H1 (cell line): ENCODE results near the gene KCNJ18. TPM values are rescaled to one million over a fixed set of nuclear protein-coding genes. Genes with fewer than 3 reads are reported as not detected.
"Not testable (repeated sequence)": the region's sequence is repeated elsewhere in the genome, so short reads cannot be mapped to it uniquely, and the experiment has no call there.

Experiments
- CTCF ChIA-PET: fragments of 300-600 bp; sonication (Branson Sonifier 250); formaldehyde crosslinking; loops from one replicate; lab custom pipeline; 2021; ENCODE audit not compliant: partially characterized antibody; lab: Charles Lee
- POLR2A ChIA-PET: fragments of 300-600 bp; sonication (Branson Sonifier 250); formaldehyde crosslinking; loops from one replicate; lab custom pipeline; 2021; ENCODE audit warnings: inconsistent platforms; ENCODE audit not compliant: partially characterized antibody; lab: Charles Lee
- DNase-seq, 2 experiments: peaks; one replicate each; pipeline versions ENCODE4 v3.0.0 to v3.0.0-alpha.2; 2010 to 2022; ENCODE audit warnings: low spot score in 2 of 2, low read depth in 1 of 2, mixed read lengths in 1 of 2
- FAIRE-seq: peaks from 2 replicates; lab custom pipeline; 2011; peaks lifted over from hg19 to GRCh38; lab: Jason Lieb, UNC
- H2AFZ ChIP-seq: 2 replicates; pipeline ENCODE4 v1.8.1; 2012; ENCODE audit warnings: low read length, inconsistent platforms
- H2AK5ac ChIP-seq: 2 replicates; pipeline ENCODE4 v1.6.1; 2013; ENCODE audit warnings: low read depth, low read length
- H2BK120ac ChIP-seq: replicated peaks from 2 replicates; pipeline ENCODE3; 2013; ENCODE audit warnings: low read depth, low read length, inconsistent platforms
- H2BK12ac ChIP-seq: 2 replicates; pipeline ENCODE4 v1.6.1; 2013; ENCODE audit warnings: low read depth, low read length
- H2BK15ac ChIP-seq: 2 replicates; pipeline ENCODE4 v1.6.1; 2013; ENCODE audit warnings: low read length
- H2BK20ac ChIP-seq: 2 replicates; pipeline ENCODE4 v1.6.1; 2013; ENCODE audit warnings: low read length
- H2BK5ac ChIP-seq: 2 replicates; pipeline ENCODE4 v1.6.1; 2013; ENCODE audit warnings: low read depth, low read length
- H3K14ac ChIP-seq: 2 replicates; pipeline ENCODE4 v1.6.1; 2013; ENCODE audit warnings: inconsistent platforms; ENCODE audit not compliant: insufficient read length
- H3K18ac ChIP-seq: 2 replicates; pipeline ENCODE4 v1.6.1; 2013; ENCODE audit warnings: low read length; ENCODE audit errors: extremely low read depth
- H3K23ac ChIP-seq: 2 replicates; pipeline ENCODE4 v1.6.1; 2013; ENCODE audit warnings: inconsistent platforms; ENCODE audit not compliant: insufficient read length
- H3K23me2 ChIP-seq: 2 replicates; pipeline ENCODE4 v1.6.1; 2013; ENCODE audit warnings: low read depth, low read length
- H3K27ac ChIP-seq: 2 replicates; pipeline ENCODE4 v1.6.1; 2011; ENCODE audit warnings: low read depth, low read length, inconsistent platforms
- H3K27me3 ChIP-seq, 4 experiments: replicated peaks in 1 of 4; 1 replicate in 1 of 4; 2 replicates in 3 of 4; pipeline versions ENCODE4 v1.6.1 to v1.8.1; 2011 to 2013; ENCODE audit warnings: low read length in 3 of 4, mild to moderate bottlenecking in 3 of 4, inconsistent platforms in 2 of 4, mixed read lengths in 2 of 4, moderate library complexity in 1 of 4; ENCODE audit not compliant: control insufficient read depth in 3 of 4, insufficient read depth in 3 of 4; ENCODE audit errors: extremely low read depth in 1 of 4
- H3K36me3 ChIP-seq, 4 experiments: 2 replicates each; pipeline versions ENCODE4 v1.6.1 to v1.8.1; 2011 to 2013; ENCODE audit warnings: mild to moderate bottlenecking in 4 of 4, low read length in 3 of 4, moderate library complexity in 2 of 4, control low read depth in 1 of 4, inconsistent platforms in 1 of 4; ENCODE audit not compliant: insufficient read depth in 4 of 4, control insufficient read depth in 2 of 4
- H3K4ac ChIP-seq: replicated peaks from 2 replicates; pipeline ENCODE3; 2013; ENCODE audit warnings: low read length, low read depth, mixed read lengths, inconsistent platforms; ENCODE audit not compliant: insufficient read length
- H3K4me1 ChIP-seq, 4 experiments: replicated peaks in 1 of 4; 1 replicate in 1 of 4; 2 replicates in 3 of 4; pipeline versions ENCODE4 v1.6.1 to v1.8.1; 2011 to 2013; ENCODE audit warnings: low read length in 3 of 4, inconsistent platforms in 2 of 4, mixed read lengths in 1 of 4; ENCODE audit not compliant: insufficient read depth in 4 of 4, control insufficient read depth in 3 of 4
- H3K4me2 ChIP-seq, 2 experiments: 2 replicates each; pipeline versions ENCODE4 v1.6.1 to v1.8.1; 2011 to 2013; ENCODE audit warnings: low read depth in 2 of 2, low read length in 2 of 2, control low read depth in 1 of 2, inconsistent platforms in 1 of 2, mild to moderate bottlenecking in 1 of 2; ENCODE audit not compliant: insufficient read depth in 1 of 2
- H3K4me3 ChIP-seq, 4 experiments: fragments of 200-600, 300-600 bp in 1 of 4; sonication (generic), shearing (Covaris generic), sonication (Bioruptor Twin) in 1 of 4; 2 replicates each; pipeline versions ENCODE4 v1.5.1 to v1.8.1; 2011 to 2016; ENCODE audit warnings: low read length in 4 of 4, low read depth in 3 of 4, control low read depth in 2 of 4, inconsistent platforms in 2 of 4, mild to moderate bottlenecking in 2 of 4, mixed read lengths in 1 of 4, moderate library complexity in 1 of 4; ENCODE audit not compliant: insufficient read depth in 2 of 4; ENCODE audit errors: extremely low read depth in 1 of 4
- H3K56ac ChIP-seq: replicated peaks from 2 replicates; pipeline ENCODE3; 2013; ENCODE audit warnings: low read depth, mild to moderate bottlenecking, mixed read lengths, low read length, inconsistent platforms; ENCODE audit not compliant: insufficient read length
- H3K79me1 ChIP-seq: 2 replicates; pipeline ENCODE4 v1.6.1; 2013; ENCODE audit warnings: low read depth, low read length, control low read depth
- H3K79me2 ChIP-seq, 2 experiments: 2 replicates each; pipeline versions ENCODE4 v1.6.1 to v1.8.1; 2012 to 2013; ENCODE audit warnings: low read length in 2 of 2, mild to moderate bottlenecking in 2 of 2, inconsistent platforms in 1 of 2; ENCODE audit not compliant: insufficient read depth in 2 of 2, control insufficient read depth in 1 of 2
- H3K9ac ChIP-seq, 4 experiments: replicated peaks in 1 of 4; 1 replicate in 1 of 4; 2 replicates in 3 of 4; pipeline versions ENCODE4 v1.6.1 to v1.8.1; 2011 to 2013; ENCODE audit warnings: low read depth in 3 of 4, low read length in 3 of 4, control low read depth in 2 of 4, mild to moderate bottlenecking in 2 of 4, moderate library complexity in 2 of 4, inconsistent platforms in 1 of 4; ENCODE audit errors: extremely low read depth in 1 of 4
- H3K9me3 ChIP-seq, 2 experiments: 2 replicates each; pipeline versions ENCODE4 v1.6.1 to v1.8.1; 2012 to 2013; ENCODE audit warnings: mild to moderate bottlenecking in 2 of 2, moderate library complexity in 2 of 2, control low read depth in 1 of 2, inconsistent platforms in 1 of 2, low read depth in 1 of 2, low read length in 1 of 2, mixed read lengths in 1 of 2; ENCODE audit not compliant: insufficient read depth in 2 of 2
- H4K20me1 ChIP-seq, 2 experiments: replicated peaks in 1 of 2; 2 replicates each; pipeline versions ENCODE3 to v1.8.1; 2011 to 2013; ENCODE audit warnings: inconsistent platforms in 2 of 2, low read length in 2 of 2, mild to moderate bottlenecking in 1 of 2; ENCODE audit not compliant: insufficient read depth in 2 of 2, control insufficient read depth in 1 of 2
- H4K5ac ChIP-seq: 2 replicates; pipeline ENCODE4 v1.6.1; 2013; ENCODE audit warnings: low read length, low read depth, mixed read lengths, inconsistent platforms; ENCODE audit not compliant: insufficient read length
- H4K8ac ChIP-seq: 2 replicates; pipeline ENCODE4 v1.8.0; 2013; ENCODE audit warnings: mild to moderate bottlenecking, moderate library complexity, low read length, inconsistent platforms; ENCODE audit not compliant: insufficient read depth; ENCODE audit errors: extremely low read depth
- H4K91ac ChIP-seq: replicated peaks from 2 replicates; pipeline ENCODE3; 2013; ENCODE audit warnings: low read length, mixed read lengths, inconsistent platforms; ENCODE audit not compliant: insufficient read length
- WGBS, 2 experiments: shearing (Covaris generic) in 1 of 2; methylation state at CpG; one replicate each; pipeline versions ENCODE4 v1.1.6 to v1.1.7; 2013 to 2015; ENCODE audit warnings: low lambda C conversion rate in 2 of 2, mixed read lengths in 2 of 2, inconsistent platforms in 1 of 2, low coverage in 1 of 2, missing lambda C conversion rate in 1 of 2; ENCODE audit not compliant: insufficient replicate concordance in 2 of 2, insufficient coverage in 1 of 2, insufficient read length in 1 of 2; ENCODE audit errors: extremely low coverage in 1 of 2, missing lambda C conversion rate in 1 of 2; 5-methylcytosine and 5-hydroxymethylcytosine counted together
- polyA plus RNA-seq, 7 experiments: library from polyadenylated mRNA; depleted of rRNA in 3 of 7; stranded (reverse) in 5 of 7; unstranded in 2 of 7; fragments of >200 nt in 5 of 7; fragments of 200-250 nt in 2 of 7; gene quantifications; 1 replicate in 5 of 7; 2 replicates in 1 of 7; 4 replicates in 1 of 7; pipeline versions ENCODE4 v1.2.1 to v1.2.3, GENCODE V29; 2011 to 2013; ENCODE audit warnings: missing spikeins in 2 of 7, mixed read lengths in 2 of 7
- total RNA-seq: library from RNA; stranded (reverse); fragmentation: NEBNext Ultra II Directional; extraction: Animal tissue kit (Norgen Biotek cat#: 25700); gene quantifications from 2 replicates; pipeline ENCODE4 v1.2.1, GENCODE V29; 2021

The KCNJ18 gene
- total and polyA plus RNA-seq, 2 of the 8 experiments (the other 6 are each of a cell fraction or from before 2014, with no cell fraction given) = not detected

DNA sequence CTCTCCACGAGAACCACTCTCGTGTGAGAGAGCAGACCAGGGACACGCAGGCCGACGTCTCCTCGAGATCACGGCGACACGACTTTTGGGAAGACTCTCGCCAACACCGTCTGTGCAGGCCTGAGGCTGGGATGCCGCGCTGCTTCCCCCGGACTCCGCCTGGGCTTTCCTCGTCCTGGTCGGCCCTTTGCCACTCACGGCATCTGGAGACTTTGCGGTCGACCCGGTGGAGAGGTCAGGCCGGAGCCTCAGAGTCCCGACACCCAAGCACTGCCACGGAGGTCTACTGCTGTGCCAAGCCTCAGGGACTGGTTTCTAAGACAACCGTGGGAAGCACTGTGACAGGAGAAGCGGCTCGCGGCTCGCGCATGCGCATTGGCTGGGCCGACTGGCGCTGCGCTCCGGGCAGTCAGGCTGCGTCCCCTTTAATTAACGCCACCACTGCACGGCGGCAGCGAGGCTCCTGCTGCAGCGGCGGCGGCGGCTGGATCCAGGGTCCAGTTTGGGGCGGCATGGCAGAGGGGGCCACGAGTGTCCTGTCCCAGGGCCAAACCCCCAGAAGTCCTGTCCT is 9.1 kb upstream of the KCNJ18 start:
- H2AK5ac ChIP-seq, H3K4me2 ChIP-seq, H3K4me1 ChIP-seq, H3K14ac ChIP-seq, H3K79me2 ChIP-seq, H2BK15ac ChIP-seq, CTCF ChIA-PET, H3K27ac ChIP-seq, H2BK12ac ChIP-seq, H2BK20ac ChIP-seq, H3K56ac ChIP-seq, FAIRE-seq, H3K36me3 ChIP-seq, H3K9ac ChIP-seq, H2BK5ac ChIP-seq, H4K5ac ChIP-seq, H3K4me3 ChIP-seq, H4K91ac ChIP-seq, H3K23ac ChIP-seq, DNase-seq, H4K8ac ChIP-seq, POLR2A ChIA-PET, H3K18ac ChIP-seq, H3K23me2 ChIP-seq, H4K20me1 ChIP-seq, H3K4ac ChIP-seq, H3K79me1 ChIP-seq, H2AFZ ChIP-seq, H2BK120ac ChIP-seq, H3K27me3 ChIP-seq: not testable (repeated sequence)
- no CpG with 5 or more reads among the region's 46 CpGs for WGBS, 2 experiments
- H3K9me3 ChIP-seq = peaks cover 31 to 91% of the 10 kb centered on the region in 2 experiments

DNA sequence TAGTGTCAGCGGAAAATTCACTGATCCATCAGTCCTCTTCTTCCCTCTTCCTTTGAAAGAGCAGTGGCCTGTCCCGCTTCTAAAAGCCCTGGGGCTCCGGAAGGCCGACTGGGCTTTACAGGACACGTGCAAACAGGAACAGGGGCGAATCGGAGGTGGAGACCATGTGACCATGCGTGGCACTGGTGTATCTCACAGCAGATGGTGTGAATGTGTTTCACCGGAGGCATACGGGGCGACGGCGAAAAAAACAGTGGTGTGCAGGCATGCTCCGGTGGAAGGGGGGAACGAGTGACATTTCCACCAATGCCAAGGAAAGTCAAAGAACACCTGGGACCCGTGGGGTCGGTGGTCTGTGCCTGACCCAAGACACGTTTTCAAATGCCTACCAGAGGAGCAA is 8.4 kb upstream of the KCNJ18 start:
- H3K27ac ChIP-seq, H3K4me3 ChIP-seq, H4K20me1 ChIP-seq, H3K23me2 ChIP-seq, POLR2A ChIA-PET, H2AK5ac ChIP-seq, H3K18ac ChIP-seq, CTCF ChIA-PET, H3K56ac ChIP-seq, H4K5ac ChIP-seq, H2BK5ac ChIP-seq, H3K4me1 ChIP-seq, H3K4ac ChIP-seq, H3K4me2 ChIP-seq, H3K27me3 ChIP-seq, H3K14ac ChIP-seq, H3K9ac ChIP-seq, H2BK12ac ChIP-seq, H4K8ac ChIP-seq, H2BK15ac ChIP-seq, H2BK120ac ChIP-seq, H2AFZ ChIP-seq, H3K79me1 ChIP-seq, H2BK20ac ChIP-seq, DNase-seq, H3K23ac ChIP-seq, H3K36me3 ChIP-seq, H4K91ac ChIP-seq, FAIRE-seq, H3K79me2 ChIP-seq: not testable (repeated sequence)
- 73% methylated on average over 14 of the region's 18 CpGs; no CpG with 5 or more reads in 1 of the 2 experiments for WGBS, 2 experiments
- H3K9me3 ChIP-seq = peaks cover 33 to 91% of the 10 kb centered on the region in 2 experiments; a peak in 3 of 4 replicates
